ENCODE results near the gene SMIM29. TPM values are rescaled to one million over a fixed set of nuclear protein-coding genes. Genes with fewer than 3 reads are reported as not detected.
A peak's percentile ranks its signal among the peaks of the same experiment; 100 is the strongest.

The SMIM29 gene
- total and polyA plus RNA-seq, 10 of the 15 experiments (the other 5 are each of a cell fraction or from before 2014, with no cell fraction given), result 7.1 to 30.0 (median 16.2) TPM

- no peak for TF ChIP-seq ZZZ3 (IDR thresholded peaks at IDR 0.05; ENCODE audit: control insufficient read depth, insufficient read length, low read depth)
- no peak for TF ChIP-seq REST (IDR thresholded peaks at IDR 0.05; ENCODE audit: low read depth, low read length)
- no peak for TF ChIP-seq PRDM15 (CRISPR knock-in tag; IDR thresholded peaks at IDR 0.05)
- TF ChIP-seq NBN (IDR thresholded peaks at IDR 0.05), result peak; percentile 67
- peak; percentile 64 for TF ChIP-seq RUNX3 (IDR thresholded peaks at IDR 0.05; ENCODE audit: low read length)
- TF ChIP-seq TCF12 (IDR thresholded peaks at IDR 0.05; ENCODE audit: low read depth, low read length), result peak; percentile 53; the same call in 1 of the 2 replicates
These were observed 24.6 kb downstream of the SMIM29 start (continued) for GRCh38 chr6:34223956-34224940.
